ENCODE results near the gene CZIB. TPM values are rescaled to one million over a fixed set of nuclear protein-coding genes. Genes with fewer than 3 reads are reported as not detected.

Gene CZIB
- total and polyA plus RNA-seq, 2 of the 8 experiments (the other 6 are each of a cell fraction or from before 2014, with no cell fraction given): 46.5 to 48.0 TPM

- WGBS, 2 experiments (ENCODE audit: extremely low coverage in 1 of 2, insufficient coverage in 1 of 2, insufficient read length in 1 of 2, insufficient replicate concordance in 2 of 2, low coverage in 1 of 2, low lambda C conversion rate in 2 of 2, missing lambda C conversion rate in 1 of 2): 92% methylated on average over 11 of the region's 11 CpGs; no CpG with 5 or more reads in 1 of the 2 experiments
- Histone ChIP-seq H3K36me3 (ENCODE audit: control insufficient read depth in 2 of 4, insufficient read depth in 4 of 4, low read length in 3 of 4) (peaks cover 0 to 2% (median 0%) of the 10 kb centered on the region in 4 experiments; a peak in 1 of 8 replicates), H3K23ac (ENCODE audit: insufficient read length) (no peak overlapping the region), H4K8ac (ENCODE audit: extremely low read depth, insufficient read depth, low read length) (no peak overlapping the region), H3K23me2 (ENCODE audit: low read depth, low read length) (peaks cover 5% of the 10 kb centered on the region), H3K4me2 (ENCODE audit: insufficient read depth in 1 of 2, low read depth in 2 of 2, low read length in 2 of 2) (peak overlapping the region in 1 of 2 experiments; percentile 93; a peak in 1 of 4 replicates), H3K27ac (ENCODE audit: low read depth, low read length) (no peak overlapping the region), H4K20me1 (replicated peaks in 1 of 2; ENCODE audit: control insufficient read depth in 1 of 2, insufficient read depth in 2 of 2, low read length in 2 of 2) (no peaks in the 10 kb centered on the region), H3K4me1 (replicated peaks in 1 of 4; ENCODE audit: control insufficient read depth in 3 of 4, insufficient read depth in 4 of 4, low read length in 3 of 4) (peaks cover 2 to 6% (median 4%) of the 10 kb centered on the region in 4 experiments; a peak in 4 of 7 replicates), H4K5ac (ENCODE audit: insufficient read length, low read depth, low read length) (no peak overlapping the region), H3K18ac (ENCODE audit: extremely low read depth, low read length) (no peak overlapping the region), H3K79me1 (ENCODE audit: low read depth, low read length) (no peaks in the 10 kb centered on the region; the same call in none of the 2 replicates), H3K27me3 (replicated peaks in 1 of 4; ENCODE audit: control insufficient read depth in 3 of 4, extremely low read depth in 1 of 4, insufficient read depth in 3 of 4, low read length in 3 of 4) (peaks cover 0 to 4% (median 1%) of the 10 kb centered on the region in 4 experiments; a peak in 4 of 7 replicates), H3K4me3 (ENCODE audit: extremely low read depth in 1 of 4, insufficient read depth in 2 of 4, low read depth in 3 of 4, low read length in 4 of 4) (no peak overlapping the region), H2AK5ac (ENCODE audit: low read depth, low read length) (no peak overlapping the region), H2BK120ac (replicated peaks; ENCODE audit: low read depth, low read length) (no peak overlapping the region), H3K9me3 (ENCODE audit: insufficient read depth in 2 of 2, low read depth in 1 of 2, low read length in 1 of 2) (no peaks in the 10 kb centered on the region), H3K9ac (replicated peaks in 1 of 4; ENCODE audit: extremely low read depth in 1 of 4, low read depth in 3 of 4, low read length in 3 of 4) (no peak overlapping the region), H3K79me2 (ENCODE audit: control insufficient read depth in 1 of 2, insufficient read depth in 2 of 2, low read length in 2 of 2) (peaks cover 0 to 8% of the 10 kb centered on the region in 2 experiments; a peak in 1 of 4 replicates), H2BK15ac (ENCODE audit: low read length) (0 out of 2 replicates have a peak overlapping the region, but pooled peaks have one; percentile 63), H4K91ac (replicated peaks; ENCODE audit: insufficient read length, low read length) (no peak overlapping the region), H2BK20ac (ENCODE audit: low read length) (0 out of 2 replicates have a peak overlapping the region, but pooled peaks have one; percentile 52), H3K14ac (ENCODE audit: insufficient read length) (no peak overlapping the region), H2AFZ (ENCODE audit: low read length) (peak overlapping the region; percentile 15; the same call in 1 of the 2 replicates), H2BK5ac (ENCODE audit: low read depth, low read length) (no peak overlapping the region; the same call in 1 of the 2 replicates), H3K56ac (replicated peaks; ENCODE audit: insufficient read length, low read depth, low read length) (no peak overlapping the region), H2BK12ac (ENCODE audit: low read depth, low read length) (peak overlapping the region; percentile 84; the same call in 1 of the 2 replicates), H3K4ac (replicated peaks; ENCODE audit: insufficient read length, low read depth, low read length) (no peak overlapping the region)
- POLR2A ChIA-PET (ENCODE audit: partially characterized antibody): interaction anchor here (0.7 to 1.3 kb wide), 6 partner anchors 12 to 52 kb away, joined by 3 to 5 read pairs (median 3); partner anchors contain the start of gene CZIB
- no peak for TF ChIP-seq EP300 (IDR thresholded peaks at IDR 0.05; ENCODE audit: borderline replicate concordance in 1 of 2, low read depth in 2 of 2, low read length in 2 of 2)
- TF ChIP-seq CHD1 (IDR thresholded peaks at IDR 0.05; ENCODE audit: low read depth, low read length): no peak
- no peak for TF ChIP-seq ZNF274 (IDR thresholded peaks at IDR 0.05; ENCODE audit: borderline replicate concordance, extremely low read depth, low read length)
- TF ChIP-seq POLR2AphosphoS5 (IDR thresholded peaks at IDR 0.05; ENCODE audit: low read depth, low read length): no peak
- TF ChIP-seq CBX8 (IDR thresholded peaks at IDR 0.05; ENCODE audit: borderline replicate concordance, low read depth, low read length): no peak
- TF ChIP-seq BACH1 (IDR thresholded peaks at IDR 0.05; ENCODE audit: low read length): no peak
- TF ChIP-seq TBP (IDR thresholded peaks at IDR 0.05; ENCODE audit: low read depth, low read length): no peak
- no peak for TF ChIP-seq GABPA (IDR thresholded peaks at IDR 0.05; ENCODE audit: borderline replicate concordance, insufficient read depth, low read length)
- no peak for TF ChIP-seq EZH2 (IDR thresholded peaks at IDR 0.05; ENCODE audit: low read depth, low read length, severe bottlenecking)
- no peak for TF ChIP-seq SP4 (IDR thresholded peaks at IDR 0.05; ENCODE audit: low read length)
- no peak for TF ChIP-seq SRF (IDR thresholded peaks at IDR 0.05; ENCODE audit: low read depth, low read length)
- DNase-seq (ENCODE audit: low read depth in 1 of 2, low spot score in 2 of 2): no peak
- FAIRE-seq: no peak
- CTCF ChIA-PET (ENCODE audit: partially characterized antibody): interaction anchor here (0.6 to 5.7 kb wide), 6 partner anchors 9 to 990 kb away, joined by 3 to 42 read pairs (median 4); no protein-coding TSS in a partner anchor
These were observed 25.0 kb downstream of the CZIB start for GRCh38 chr1:53195246-53196016.
